Fibroblast of lung (primary cell): ENCODE data around the gene MAP9. TPM values are rescaled to one million over a fixed set of nuclear protein-coding genes. Genes with fewer than 3 reads are reported as not detected.
A peak's percentile ranks its signal among the peaks of the same experiment; 100 is the strongest.

Experiments
- DNase-seq, 2 donors: peaks; one replicate each; pipeline versions ENCODE4 v3.0.0 to v3.0.0-alpha.2; 2010; ENCODE audit warnings: low read depth in 2 of 2
- H2AFZ ChIP-seq: 2 replicates; pipeline ENCODE4 v1.5.1; 2012; ENCODE audit warnings: low read length, control low read depth, inconsistent platforms
- H3K27ac ChIP-seq: 2 replicates; pipeline ENCODE4 v1.5.1; 2011; ENCODE audit warnings: low read length, control low read depth; ENCODE audit not compliant: insufficient read depth
- H3K27me3 ChIP-seq: 2 replicates; pipeline ENCODE4 v1.5.1; 2011; ENCODE audit warnings: mild to moderate bottlenecking, low read length; ENCODE audit not compliant: control insufficient read depth, insufficient read depth
- H3K36me3 ChIP-seq: 2 replicates; pipeline ENCODE4 v1.5.1; 2011; ENCODE audit warnings: low read length; ENCODE audit not compliant: control insufficient read depth, insufficient read depth
- H3K4me1 ChIP-seq: 2 replicates; pipeline ENCODE4 v1.5.1; 2011; ENCODE audit warnings: low read length; ENCODE audit not compliant: control insufficient read depth, insufficient read depth; ENCODE audit errors: extremely low read depth
- H3K4me2 ChIP-seq: 2 replicates; pipeline ENCODE4 v1.5.1; 2011; ENCODE audit warnings: low read length, control low read depth; ENCODE audit not compliant: insufficient read depth; ENCODE audit errors: extremely low read depth
- H3K4me3 ChIP-seq, 4 experiments: fragments of 200-600 bp in 1 of 4; sonication (generic) in 1 of 4; replicated peaks in 1 of 4; 2 replicates each; pipeline ENCODE4 v1.5.1; 2011 to 2016; ENCODE audit warnings: low read length in 4 of 4, low read depth in 3 of 4, mild to moderate bottlenecking in 3 of 4, control low read depth in 2 of 4, inconsistent platforms in 1 of 4, mixed read lengths in 1 of 4; ENCODE audit not compliant: insufficient read depth in 1 of 4; ENCODE audit errors: control extremely low read depth in 1 of 4
- H3K79me2 ChIP-seq: 2 replicates; pipeline ENCODE4 v1.5.1; 2012; ENCODE audit warnings: mild to moderate bottlenecking, low read length, inconsistent platforms; ENCODE audit not compliant: control insufficient read depth, insufficient read depth
- H3K9ac ChIP-seq: 2 replicates; pipeline ENCODE4 v1.5.1; 2011; ENCODE audit warnings: mild to moderate bottlenecking, low read length, control low read depth; ENCODE audit not compliant: insufficient read depth
- H3K9me3 ChIP-seq: 2 replicates; pipeline ENCODE4 v1.5.1; 2012; ENCODE audit warnings: low read depth, low read length; ENCODE audit not compliant: control insufficient read depth, insufficient read depth
- H4K20me1 ChIP-seq: 2 replicates; pipeline ENCODE4 v1.5.1; 2011; ENCODE audit warnings: low read length; ENCODE audit not compliant: control insufficient read depth, insufficient read depth; ENCODE audit errors: extremely low read depth
- EZH2 ChIP-seq: IDR thresholded peaks from 2 replicates; pipeline ENCODE4 v1.5.1; 2012; ENCODE audit warnings: low read length, control low read depth, mild to moderate bottlenecking; ENCODE audit errors: missing control alignments
- polyA plus RNA-seq, 2 donors: library from polyadenylated mRNA; depleted of rRNA in 1 of 2; stranded (reverse) in 1 of 2; unstranded in 1 of 2; fragments of >200 nt; gene quantifications; 2 replicates each; pipeline ENCODE4 v1.2.1, GENCODE V29; 2011 to 2012; ENCODE audit warnings: missing spikeins in 1 of 2
- total RNA-seq: library from RNA; depleted of rRNA; stranded (reverse); fragments of >200 nt; gene quantifications from 2 replicates; pipeline ENCODE4 v1.2.1, GENCODE V29; 2014
- TF ChIP-seq, protein P1 (sequence below), 2 donors: IDR thresholded peaks in 1 of 2; conservative IDR thresholded peaks in 1 of 2; 1 replicate in 1 of 2; 2 replicates in 1 of 2; pipeline ENCODE4 v1.5.1; 2011 to 2012; ENCODE audit warnings: low read length in 2 of 2, control low read depth in 1 of 2, inconsistent platforms in 1 of 2, low read depth in 1 of 2, mild to moderate bottlenecking in 1 of 2

The MAP9 gene
- total and polyA plus RNA-seq, 2 donors (not counting 1 experiment from before 2014, with no cell fraction given), result 12.6 to 14.7 TPM

GRCh38 chr4:155419266-155419665 is 42.5 kb upstream of the MAP9 start:
- H3K4me1 ChIP-seq, result no peaks in the 10 kb centered on the region
- H3K9me3 ChIP-seq, result no peaks in the 10 kb centered on the region
- TF ChIP-seq, protein P1, sequence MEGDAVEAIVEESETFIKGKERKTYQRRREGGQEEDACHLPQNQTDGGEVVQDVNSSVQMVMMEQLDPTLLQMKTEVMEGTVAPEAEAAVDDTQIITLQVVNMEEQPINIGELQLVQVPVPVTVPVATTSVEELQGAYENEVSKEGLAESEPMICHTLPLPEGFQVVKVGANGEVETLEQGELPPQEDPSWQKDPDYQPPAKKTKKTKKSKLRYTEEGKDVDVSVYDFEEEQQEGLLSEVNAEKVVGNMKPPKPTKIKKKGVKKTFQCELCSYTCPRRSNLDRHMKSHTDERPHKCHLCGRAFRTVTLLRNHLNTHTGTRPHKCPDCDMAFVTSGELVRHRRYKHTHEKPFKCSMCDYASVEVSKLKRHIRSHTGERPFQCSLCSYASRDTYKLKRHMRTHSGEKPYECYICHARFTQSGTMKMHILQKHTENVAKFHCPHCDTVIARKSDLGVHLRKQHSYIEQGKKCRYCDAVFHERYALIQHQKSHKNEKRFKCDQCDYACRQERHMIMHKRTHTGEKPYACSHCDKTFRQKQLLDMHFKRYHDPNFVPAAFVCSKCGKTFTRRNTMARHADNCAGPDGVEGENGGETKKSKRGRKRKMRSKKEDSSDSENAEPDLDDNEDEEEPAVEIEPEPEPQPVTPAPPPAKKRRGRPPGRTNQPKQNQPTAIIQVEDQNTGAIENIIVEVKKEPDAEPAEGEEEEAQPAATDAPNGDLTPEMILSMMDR (conservative IDR thresholded peaks at IDR 0.05 in 1 of 2, IDR thresholded peaks at IDR 0.05 in 1 of 2; ENCODE audit: low read depth in 1 of 2, low read length in 2 of 2), result no peak
- TF ChIP-seq EZH2, result no peak
- peak; percentile 25 to 64 for DNase-seq
- H3K79me2 ChIP-seq, result no peaks in the 10 kb centered on the region
- H4K20me1 ChIP-seq, result no peaks in the 10 kb centered on the region
- no peak overlapping the region for H3K27ac ChIP-seq
- H3K27me3 ChIP-seq, result no peaks in the 10 kb centered on the region
- H3K36me3 ChIP-seq, result no peaks in the 10 kb centered on the region
- no peak overlapping the region for H3K4me3 ChIP-seq
- H3K4me2 ChIP-seq, result no peak overlapping the region
- peak overlapping the region; percentile 19 for H2AFZ ChIP-seq
- no peak overlapping the region for H3K9ac ChIP-seq

GRCh38 chr4:155415662-155416061 is 38.9 kb upstream of the MAP9 start:
- Histone ChIP-seq H3K4me3 (no peak overlapping the region), H3K36me3 (no peaks in the 10 kb centered on the region), H3K9me3 (no peaks in the 10 kb centered on the region), H3K79me2 (no peaks in the 10 kb centered on the region), H4K20me1 (no peaks in the 10 kb centered on the region), H3K27me3 (no peaks in the 10 kb centered on the region), H3K27ac (no peak overlapping the region), H3K9ac (no peak overlapping the region), H2AFZ (no peak overlapping the region), H3K4me1 (no peaks in the 10 kb centered on the region), H3K4me2 (no peak overlapping the region)
- peak in 1 of 2 donors; percentile 7 for DNase-seq
- TF ChIP-seq, protein P1 (conservative IDR thresholded peaks at IDR 0.05 in 1 of 2, IDR thresholded peaks at IDR 0.05 in 1 of 2; ENCODE audit: low read depth in 1 of 2, low read length in 2 of 2), result no peak
- no peak for TF ChIP-seq EZH2

DNA sequence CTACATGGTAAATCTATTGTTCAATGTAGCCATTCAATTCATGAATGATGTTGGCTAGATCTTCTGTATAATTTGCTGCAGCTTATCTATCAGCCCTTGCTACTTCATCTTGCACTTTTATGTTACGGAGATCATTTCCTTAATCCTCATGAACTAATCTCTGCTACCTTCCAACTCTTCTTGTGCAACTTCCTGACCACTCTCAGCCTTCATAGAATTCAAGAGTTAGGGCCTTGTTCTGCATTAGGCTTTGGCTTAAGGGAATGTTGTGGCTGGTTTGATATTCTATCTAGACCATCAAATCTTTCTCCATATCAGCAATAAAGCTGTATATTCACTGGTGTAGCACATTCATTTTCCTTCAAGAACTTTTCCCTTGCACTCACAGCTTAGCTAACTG is 36.7 kb upstream of the MAP9 start:
- Histone ChIP-seq H2AFZ (no peak overlapping the region), H4K20me1 (no peaks in the 10 kb centered on the region), H3K79me2 (no peaks in the 10 kb centered on the region), H3K27ac (no peak overlapping the region), H3K4me2 (no peak overlapping the region), H3K36me3 (no peaks in the 10 kb centered on the region), H3K4me3 (no peak overlapping the region), H3K27me3 (no peaks in the 10 kb centered on the region), H3K4me1 (no peaks in the 10 kb centered on the region), H3K9ac (no peak overlapping the region), H3K9me3 (no peaks in the 10 kb centered on the region)
- TF ChIP-seq EZH2, result no peak
- TF ChIP-seq, protein P1 (conservative IDR thresholded peaks at IDR 0.05 in 1 of 2, IDR thresholded peaks at IDR 0.05 in 1 of 2; ENCODE audit: low read depth in 1 of 2, low read length in 2 of 2), result no peak
- no peak for DNase-seq
